BJ (cell line): ENCODE results near the gene TNS1. TPM values are rescaled to one million over a fixed set of nuclear protein-coding genes. Genes with fewer than 3 reads are reported as not detected.

Experiments used
- CTCF ChIA-PET: fragments of 350-600 bp; formaldehyde crosslinking; extraction: SDS; loops from one replicate; lab custom pipeline; 2021; ENCODE audit warnings: antibody characterized with exemption, inconsistent platforms; lab: Yijun Ruan, JAX
- POLR2A ChIA-PET: fragments of 300-600 bp; sonication (Branson Sonifier 250); formaldehyde crosslinking; extraction: SDS; loops from one replicate; lab custom pipeline; 2021; ENCODE audit warnings: antibody characterized with exemption; lab: Charles Lee
- DNase-seq: peaks from one replicate; pipeline ENCODE4 v3.0.0-alpha.2; 2011; ENCODE audit warnings: low read depth
- H3K27me3 ChIP-seq: 2 replicates; pipeline ENCODE4 v1.6.0; 2011; ENCODE audit warnings: low read length; ENCODE audit not compliant: control insufficient read depth, insufficient read depth
- H3K36me3 ChIP-seq: 2 replicates; pipeline ENCODE4 v1.5.1; 2011; ENCODE audit warnings: low read length; ENCODE audit not compliant: control insufficient read depth, insufficient read depth
- H3K4me3 ChIP-seq: 2 replicates; pipeline ENCODE4 v1.5.1; 2011; ENCODE audit warnings: low read depth, mild to moderate bottlenecking, control low read depth, low read length
- polyA plus RNA-seq: library from polyadenylated mRNA; depleted of rRNA; stranded (reverse); fragments of >200 nt; gene quantifications from 2 replicates; pipeline ENCODE4 v1.2.3, GENCODE V29; 2011
- TF ChIP-seq, protein P1 (sequence below): IDR thresholded peaks from 2 replicates; pipeline ENCODE4 v1.5.1; 2011; ENCODE audit warnings: low read depth, mild to moderate bottlenecking, control low read depth, inconsistent platforms, low read length, moderate library complexity; ENCODE audit not compliant: insufficient read depth

Gene TNS1
- polyA plus RNA-seq, 1 experiment: 35.6 TPM

DNA sequence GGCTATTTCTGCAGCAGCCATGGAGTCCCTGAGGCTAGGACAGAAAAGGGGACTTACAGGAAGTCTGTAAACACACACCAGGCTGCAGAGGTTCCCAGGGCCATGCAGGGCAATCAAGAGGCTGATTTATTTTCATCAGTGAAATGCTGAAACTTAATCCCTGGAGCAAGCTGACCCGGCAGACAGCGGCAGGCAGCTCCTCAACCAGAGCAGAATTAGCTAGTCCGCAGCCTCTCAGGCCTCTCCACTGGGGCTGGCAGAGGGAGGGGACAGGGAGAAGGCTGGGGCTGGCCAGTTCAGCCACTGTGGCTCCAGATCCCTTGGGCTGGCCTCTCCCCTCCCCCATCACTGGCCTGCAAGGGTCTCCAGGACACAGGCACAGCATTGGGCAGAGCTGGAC lies 136.3 kb downstream of the TNS1 start:
- POLR2A ChIA-PET: no interaction called here
- CTCF ChIA-PET: interaction anchor here (1.0 to 3.1 kb wide), 4 partner anchors 9 to 203 kb away, joined by 3 to 8 read pairs (median 5); partner anchors contain the start of gene RUFY4
- Histone ChIP-seq H3K36me3 (peaks cover 45% of the 10 kb centered on the region), H3K27me3 (no peaks in the 10 kb centered on the region), H3K4me3 (no peak overlapping the region)
- TF ChIP-seq, protein P1, sequence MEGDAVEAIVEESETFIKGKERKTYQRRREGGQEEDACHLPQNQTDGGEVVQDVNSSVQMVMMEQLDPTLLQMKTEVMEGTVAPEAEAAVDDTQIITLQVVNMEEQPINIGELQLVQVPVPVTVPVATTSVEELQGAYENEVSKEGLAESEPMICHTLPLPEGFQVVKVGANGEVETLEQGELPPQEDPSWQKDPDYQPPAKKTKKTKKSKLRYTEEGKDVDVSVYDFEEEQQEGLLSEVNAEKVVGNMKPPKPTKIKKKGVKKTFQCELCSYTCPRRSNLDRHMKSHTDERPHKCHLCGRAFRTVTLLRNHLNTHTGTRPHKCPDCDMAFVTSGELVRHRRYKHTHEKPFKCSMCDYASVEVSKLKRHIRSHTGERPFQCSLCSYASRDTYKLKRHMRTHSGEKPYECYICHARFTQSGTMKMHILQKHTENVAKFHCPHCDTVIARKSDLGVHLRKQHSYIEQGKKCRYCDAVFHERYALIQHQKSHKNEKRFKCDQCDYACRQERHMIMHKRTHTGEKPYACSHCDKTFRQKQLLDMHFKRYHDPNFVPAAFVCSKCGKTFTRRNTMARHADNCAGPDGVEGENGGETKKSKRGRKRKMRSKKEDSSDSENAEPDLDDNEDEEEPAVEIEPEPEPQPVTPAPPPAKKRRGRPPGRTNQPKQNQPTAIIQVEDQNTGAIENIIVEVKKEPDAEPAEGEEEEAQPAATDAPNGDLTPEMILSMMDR: no peak
- DNase-seq: no peak

DNA sequence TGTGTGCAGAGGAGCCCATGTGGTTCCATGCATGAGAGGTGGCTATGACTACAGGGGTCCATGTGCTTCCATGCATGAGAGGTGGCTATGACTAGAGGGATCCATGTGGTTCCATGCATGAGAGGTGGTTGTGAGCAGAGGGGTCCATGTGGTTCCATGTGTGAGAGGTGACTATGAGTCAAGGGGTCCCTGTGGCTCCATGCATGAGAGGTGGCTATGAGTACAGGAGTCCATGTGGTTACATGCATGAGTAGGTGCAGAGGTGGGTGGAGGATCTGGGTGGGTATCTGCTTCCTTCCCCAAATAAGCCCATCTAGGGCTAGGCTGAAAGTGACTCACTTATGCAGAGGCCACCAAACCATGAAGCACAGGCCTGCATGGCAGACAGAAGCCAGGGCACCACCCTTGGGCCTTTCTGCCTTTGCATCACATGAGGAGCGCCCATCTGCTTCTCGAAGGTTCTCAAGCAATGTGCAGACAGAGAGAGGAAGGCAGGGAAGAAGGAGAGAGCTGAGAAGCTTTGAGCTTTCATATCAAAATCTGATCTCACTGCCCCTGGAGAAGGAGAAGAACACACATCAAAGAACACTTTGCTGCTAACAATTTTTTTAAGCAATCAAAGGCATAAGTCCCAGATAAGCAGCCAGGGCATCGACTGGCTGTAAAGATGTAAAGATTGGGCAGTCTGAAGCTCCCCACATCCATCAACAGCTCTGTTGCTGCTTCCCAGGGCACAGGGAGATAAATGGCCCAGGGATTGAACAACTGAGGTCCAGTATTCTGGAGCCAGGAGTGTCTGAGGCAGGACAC lies 137.6 kb downstream of the TNS1 start:
- no peak for DNase-seq
- ChIA-PET POLR2A (no interaction called here), CTCF (no interaction called here)
- TF ChIP-seq, protein P1: no peak
- Histone ChIP-seq H3K4me3 (no peak overlapping the region), H3K36me3 (peaks cover 45% of the 10 kb centered on the region), H3K27me3 (no peaks in the 10 kb centered on the region)

DNA sequence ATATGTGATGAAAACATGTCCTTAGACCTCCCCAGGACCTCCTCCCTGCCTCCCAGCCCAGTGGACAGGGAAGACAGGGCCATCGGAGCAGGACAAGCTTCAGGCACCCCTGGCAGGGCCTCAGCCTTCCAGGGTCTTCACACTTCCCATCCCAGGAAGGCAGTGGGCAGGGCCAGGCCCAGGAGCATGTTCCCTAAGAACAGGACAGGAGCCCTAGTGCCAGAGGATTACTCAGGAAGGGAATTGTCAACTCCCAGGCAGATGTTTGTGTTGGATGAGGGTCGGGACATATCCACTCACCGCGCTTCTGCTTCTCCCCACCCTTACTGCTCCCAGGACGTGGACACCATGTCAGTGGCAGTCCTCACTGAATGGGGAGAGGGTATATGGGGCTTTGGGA lies 138.9 kb downstream of the TNS1 start:
- TF ChIP-seq, protein P1: no peak
- no peak for DNase-seq
- ChIA-PET CTCF (interaction anchor here (1.0 kb wide), 1 partner anchor 17 kb away, joined by 3 read pairs; no protein-coding TSS in a partner anchor), POLR2A (no interaction called here)
- Histone ChIP-seq H3K27me3 (no peaks in the 10 kb centered on the region), H3K36me3 (peaks cover 39% of the 10 kb centered on the region), H3K4me3 (no peak overlapping the region)

DNA sequence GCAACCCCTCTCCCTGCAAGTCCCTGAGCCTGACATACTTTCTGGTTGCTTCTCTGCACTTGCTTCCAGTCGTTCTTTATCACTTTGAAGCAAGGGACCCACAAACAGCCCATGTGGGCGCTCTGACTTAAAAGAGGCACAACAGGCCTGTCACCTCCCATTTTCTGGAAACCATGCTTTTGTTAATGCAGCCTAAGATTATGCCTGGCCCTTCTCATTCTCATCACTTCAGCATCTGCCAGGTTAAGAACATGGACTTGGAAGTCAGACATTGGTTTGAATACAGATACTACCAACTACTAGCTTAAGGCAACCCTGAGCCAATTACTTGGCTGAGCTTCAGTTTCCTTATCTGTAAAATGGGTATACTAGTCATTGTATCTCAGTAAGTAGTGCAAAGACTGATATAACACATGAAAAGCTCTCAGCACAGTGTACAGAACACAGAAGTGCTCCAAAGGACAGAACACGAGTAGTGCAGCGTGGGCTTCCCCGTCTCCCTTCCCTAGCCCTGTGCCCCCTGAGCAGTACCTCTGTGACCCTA lies 141.4 kb downstream of the TNS1 start:
- Histone ChIP-seq H3K36me3 (peaks cover 32% of the 10 kb centered on the region), H3K4me3 (no peak overlapping the region), H3K27me3 (no peaks in the 10 kb centered on the region)
- no peak for DNase-seq
- ChIA-PET CTCF (interaction anchor here (1.0 to 1.2 kb wide), 2 partner anchors 9 to 72 kb away, joined by 3 read pairs; no protein-coding TSS in a partner anchor), POLR2A (no interaction called here)
- TF ChIP-seq, protein P1: no peak

DNA sequence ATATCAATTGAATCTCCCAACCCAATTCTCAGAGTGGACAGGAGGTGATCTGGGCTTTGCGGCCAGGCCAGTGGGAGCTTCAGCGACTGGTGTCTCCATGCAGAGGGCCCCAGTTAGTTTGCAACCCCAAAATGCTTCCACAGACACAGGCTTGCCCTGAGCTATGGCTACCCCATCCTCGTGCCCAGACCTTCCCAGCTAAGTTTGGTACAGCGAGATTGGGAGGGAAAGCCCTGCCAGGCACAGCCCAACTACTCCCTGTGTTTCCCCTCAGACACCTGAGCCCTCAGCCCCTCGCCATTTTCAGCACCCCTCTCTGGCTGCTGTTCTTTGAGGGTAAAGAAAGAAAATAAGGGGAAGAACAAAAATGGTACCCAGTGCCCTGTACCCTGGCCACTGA lies 142.9 kb downstream of the TNS1 start:
- Histone ChIP-seq H3K27me3 (no peaks in the 10 kb centered on the region), H3K36me3 (peaks cover 26% of the 10 kb centered on the region), H3K4me3 (no peak overlapping the region)
- TF ChIP-seq, protein P1: no peak
- CTCF ChIA-PET: interaction anchor here (0.7 to 2.7 kb wide), 2 partner anchors 27 to 209 kb away, joined by 3 to 7 read pairs; no protein-coding TSS in a partner anchor
- POLR2A ChIA-PET: no interaction called here
- DNase-seq: no peak
